ENCODE data around the gene TEX14.
"Not testable (repeated sequence)": the region's sequence is repeated elsewhere in the genome, so short reads cannot be mapped to it uniquely, and the experiment has no call there.

TEX14 gene

GRCh38 chr17:58691701-58692238, at the start of gene TEX14:
Gene TEX14, minus strand, starts transcription at chr17:58692045. Its CDS starts 40,044 bp downstream, at chr17:58652001.
- DNase-seq (ENCODE audit: low spot score) = no peak

DNA sequence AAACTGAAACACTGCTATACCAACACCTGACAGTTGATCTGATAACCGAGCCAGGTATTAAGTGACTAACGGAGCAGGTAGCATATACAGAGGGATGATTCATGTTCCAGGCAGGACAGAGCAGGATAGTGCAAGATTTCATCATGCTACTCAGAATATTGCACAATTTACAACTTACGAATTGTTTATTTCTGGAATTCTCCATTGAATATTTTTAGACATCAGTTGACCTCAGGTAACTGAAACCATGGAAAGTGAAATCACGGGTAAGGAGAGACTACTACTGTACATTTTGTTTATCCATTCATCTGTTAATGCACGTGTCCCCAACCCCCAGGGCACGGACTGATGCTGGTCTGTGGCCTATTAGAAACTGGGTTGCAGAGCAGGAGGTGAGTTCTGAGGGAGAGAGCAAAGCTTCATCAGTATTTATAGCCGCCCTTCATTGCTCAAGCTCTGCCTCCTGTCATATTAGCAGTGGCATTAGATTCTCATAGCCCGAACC, 49.3 kb upstream of the TEX14 start:
- no peak for DNase-seq (ENCODE audit: low spot score)

DNA sequence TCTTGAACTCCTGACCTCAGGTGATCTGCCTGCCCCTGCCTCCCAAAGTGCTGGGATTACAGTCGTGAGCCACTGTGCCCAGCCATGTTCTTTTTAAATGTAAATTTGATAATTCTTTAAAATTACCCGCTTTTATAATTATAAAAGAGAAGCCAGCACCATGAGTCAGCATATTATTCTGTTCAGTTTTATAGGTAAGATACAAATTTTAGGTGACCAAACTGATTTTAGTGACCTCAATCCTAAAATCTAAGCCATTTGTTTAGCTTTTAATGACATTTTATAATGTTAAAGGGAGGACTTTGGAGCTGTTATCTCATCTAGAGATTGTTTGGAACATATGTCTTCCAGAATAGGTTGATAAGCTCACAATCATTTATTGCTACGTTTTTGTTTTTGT, 43.0 kb upstream of the TEX14 start:
- DNase-seq (ENCODE audit: low spot score) = no peak

- DNase-seq (ENCODE audit: low spot score) = no peak
These were observed 42.2 kb upstream of the TEX14 start for GRCh38 chr17:58734040-58734439.

GRCh38 chr17:58730937-58731336, 39.1 kb upstream of the TEX14 start:
- no peak for DNase-seq (ENCODE audit: low spot score)

DNA sequence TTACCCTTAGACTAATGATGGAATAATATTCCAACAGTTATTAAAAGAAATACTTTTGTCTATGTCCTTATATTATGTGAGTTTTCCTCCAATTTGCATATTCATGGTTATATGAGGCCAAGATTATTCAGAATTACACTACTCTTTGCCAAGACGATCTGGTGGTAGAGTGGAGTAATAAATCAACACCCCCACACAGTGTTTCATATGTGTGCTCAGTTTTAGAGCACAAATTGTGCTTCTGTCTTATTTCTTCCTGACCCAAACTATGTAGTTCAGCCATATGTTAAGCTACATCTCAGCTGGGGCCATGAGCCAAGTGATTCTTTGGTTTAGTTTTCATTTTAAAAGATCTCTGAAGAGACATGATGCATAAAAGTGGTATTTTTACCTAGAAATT, 37.0 kb upstream of the TEX14 start:
- DNase-seq (ENCODE audit: low spot score) = peak; percentile 34

DNA sequence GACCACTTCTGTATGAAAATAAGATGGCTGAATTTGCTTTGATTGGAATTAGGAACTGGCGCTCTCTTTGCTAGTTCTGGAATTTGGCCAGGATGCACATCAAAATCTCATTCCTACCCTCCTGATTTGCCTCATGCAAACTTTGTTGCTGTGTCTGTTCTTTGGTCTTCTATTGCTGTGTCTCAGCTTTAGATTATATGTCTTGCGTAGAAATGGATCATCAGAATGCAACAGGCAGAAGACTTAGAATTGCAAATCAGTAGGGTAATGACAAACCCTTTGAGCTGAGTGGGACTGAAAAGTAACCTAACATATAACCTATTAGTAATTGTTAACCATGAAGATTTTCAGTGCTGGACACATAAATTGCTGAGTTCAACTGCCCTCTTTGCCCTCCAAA, 30.9 kb upstream of the TEX14 start:
- DNase-seq (ENCODE audit: low spot score) = no peak

GRCh38 chr17:58722274-58722673, 30.4 kb upstream of the TEX14 start:
- DNase-seq (ENCODE audit: low spot score) = no peak

DNA sequence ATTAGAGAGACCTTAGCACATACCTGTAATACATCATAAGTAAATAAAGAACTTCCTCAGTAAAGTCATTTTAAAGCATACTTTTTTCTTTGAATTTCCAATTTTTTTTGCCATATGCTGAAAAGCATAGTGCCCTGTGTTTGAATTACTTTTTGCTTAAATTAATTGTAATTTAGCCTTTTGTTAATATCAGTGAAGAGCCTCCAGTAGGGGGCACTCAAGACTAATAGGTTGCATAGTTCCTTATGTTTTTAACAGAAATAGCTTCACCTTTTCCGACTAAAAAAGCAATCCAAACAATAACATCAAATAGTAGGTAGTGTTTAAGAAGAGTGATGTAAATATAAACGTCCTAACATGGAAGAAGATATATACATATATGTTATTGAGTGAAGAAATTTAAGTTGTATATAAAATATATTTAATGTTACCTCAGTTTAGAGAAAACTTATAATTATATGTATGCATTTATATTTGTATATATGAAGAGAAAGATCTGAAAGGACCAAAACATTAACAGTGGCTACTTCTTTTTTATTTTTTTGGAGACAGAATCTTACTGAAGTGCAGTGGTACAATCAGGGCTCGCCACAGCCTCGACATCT, 19.2 kb upstream of the TEX14 start:
- peak; percentile 22 for DNase-seq (ENCODE audit: low spot score)

- no peak for DNase-seq (ENCODE audit: low spot score)
These were observed 14.7 kb upstream of the TEX14 start for GRCh38 chr17:58706351-58707140.

- DNase-seq (ENCODE audit: low spot score) = no peak
These were observed 12.1 kb upstream of the TEX14 start for GRCh38 chr17:58703916-58704286.

DNA sequence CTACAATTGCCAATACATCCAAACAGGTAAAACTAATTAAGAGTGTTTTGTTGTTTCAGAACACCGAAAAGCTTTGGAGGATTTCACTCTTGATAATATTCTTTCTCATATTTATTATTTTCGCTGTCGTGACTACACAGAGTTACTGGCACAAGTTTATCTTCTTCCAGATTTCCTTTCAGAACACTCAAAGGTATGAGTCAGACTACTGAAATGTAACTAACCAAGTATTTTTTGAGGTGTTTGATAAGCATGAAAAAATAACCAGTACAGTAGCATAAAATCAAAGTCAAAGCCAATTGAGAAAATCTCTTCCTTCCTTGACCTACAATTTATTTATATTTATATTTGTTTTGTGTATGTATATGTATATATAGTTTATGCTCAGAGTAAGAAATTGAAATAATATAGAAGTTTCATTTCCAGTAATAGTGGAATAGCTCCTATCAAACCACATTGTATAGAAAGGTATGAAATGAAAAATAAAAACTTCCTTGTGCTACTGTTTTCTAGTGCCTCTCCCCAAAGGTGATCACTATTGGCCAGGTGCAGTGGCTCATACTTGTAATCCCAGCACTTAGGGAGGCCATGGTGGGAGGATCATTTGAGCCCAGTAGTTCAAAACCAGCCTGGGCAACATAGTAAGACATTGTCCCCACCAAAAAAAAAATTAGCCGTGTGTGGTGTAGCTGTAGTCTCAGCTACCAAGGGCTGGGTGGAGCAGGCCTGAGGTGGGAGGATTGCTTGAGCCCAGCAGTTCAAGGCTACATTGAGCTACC, 11.5 kb upstream of the TEX14 start:
- no peak for DNase-seq (ENCODE audit: low spot score)

- no peak for DNase-seq (ENCODE audit: low spot score)
These were observed 10.9 kb upstream of the TEX14 start for GRCh38 chr17:58702708-58703107.

GRCh38 chr17:58702045-58702476, 10.2 kb upstream of the TEX14 start:
- DNase-seq (ENCODE audit: low spot score) = no peak

- no peak for DNase-seq (ENCODE audit: low spot score)
These were observed 7.9 kb upstream of the TEX14 start for GRCh38 chr17:58699771-58700170.

DNA sequence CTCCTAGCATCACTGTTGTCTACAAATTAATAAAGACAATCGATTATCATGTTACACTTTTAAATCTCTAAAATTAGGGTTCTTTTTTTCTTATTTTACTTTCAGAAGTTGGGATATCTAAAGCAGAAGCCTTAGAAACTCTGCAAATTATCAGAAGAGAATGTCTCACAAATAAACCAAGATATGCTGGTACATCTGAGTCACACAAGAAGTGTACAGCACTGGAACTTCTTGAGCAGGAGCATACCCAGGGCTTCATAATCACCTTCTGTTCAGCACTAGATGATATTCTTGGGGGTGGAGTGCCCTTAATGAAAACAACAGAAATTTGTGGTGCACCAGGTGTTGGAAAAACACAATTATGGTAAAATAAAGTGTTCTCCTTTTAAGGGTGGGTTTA, 3.0 kb upstream of the TEX14 start:
- peak; percentile 3 for DNase-seq (ENCODE audit: low spot score)

DNA sequence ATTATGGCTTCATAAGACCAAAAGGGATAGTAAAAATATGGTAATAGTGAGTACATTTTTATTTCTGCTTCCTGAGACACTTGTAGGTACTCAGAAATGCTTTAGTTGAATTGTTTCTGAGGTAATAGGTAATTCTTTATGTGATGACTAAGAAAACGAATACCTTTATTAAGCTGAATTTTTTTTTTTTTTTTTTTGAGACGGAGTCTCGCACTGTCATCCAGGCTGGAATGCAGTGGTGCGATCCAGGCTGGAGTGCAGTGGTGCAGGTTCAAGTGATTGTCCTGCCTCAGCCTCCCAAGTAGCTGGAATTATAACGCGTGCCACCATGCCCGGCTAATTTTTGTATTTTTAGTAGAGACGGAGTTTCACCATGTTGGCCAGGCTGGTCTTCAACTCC, 2.5 kb upstream of the TEX14 start:
- no peak for DNase-seq (ENCODE audit: low spot score)

- DNase-seq (ENCODE audit: low spot score) = no peak
These were observed 1.9 kb upstream of the TEX14 start for GRCh38 chr17:58693751-58694150.

DNA sequence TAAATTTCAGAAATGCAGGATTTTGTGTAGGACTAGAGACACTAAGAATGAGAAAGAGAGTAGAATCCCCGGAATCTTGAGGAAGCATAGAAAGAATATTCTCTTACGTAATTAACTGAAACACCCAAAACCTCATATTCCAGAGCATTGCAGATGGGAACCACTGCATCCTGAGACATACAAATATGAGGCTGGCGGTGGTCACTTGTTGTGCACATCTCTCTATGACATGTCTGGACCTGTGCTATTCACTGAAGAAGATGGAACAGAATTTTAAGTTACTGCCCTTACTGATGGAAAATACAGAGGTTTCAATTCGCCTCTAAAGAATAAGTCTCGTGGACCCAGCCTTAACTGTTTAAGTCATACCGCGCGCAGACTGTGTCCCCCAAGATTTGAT, 1.4 kb upstream of the TEX14 start:
- no peak for DNase-seq (ENCODE audit: low spot score)

DNA sequence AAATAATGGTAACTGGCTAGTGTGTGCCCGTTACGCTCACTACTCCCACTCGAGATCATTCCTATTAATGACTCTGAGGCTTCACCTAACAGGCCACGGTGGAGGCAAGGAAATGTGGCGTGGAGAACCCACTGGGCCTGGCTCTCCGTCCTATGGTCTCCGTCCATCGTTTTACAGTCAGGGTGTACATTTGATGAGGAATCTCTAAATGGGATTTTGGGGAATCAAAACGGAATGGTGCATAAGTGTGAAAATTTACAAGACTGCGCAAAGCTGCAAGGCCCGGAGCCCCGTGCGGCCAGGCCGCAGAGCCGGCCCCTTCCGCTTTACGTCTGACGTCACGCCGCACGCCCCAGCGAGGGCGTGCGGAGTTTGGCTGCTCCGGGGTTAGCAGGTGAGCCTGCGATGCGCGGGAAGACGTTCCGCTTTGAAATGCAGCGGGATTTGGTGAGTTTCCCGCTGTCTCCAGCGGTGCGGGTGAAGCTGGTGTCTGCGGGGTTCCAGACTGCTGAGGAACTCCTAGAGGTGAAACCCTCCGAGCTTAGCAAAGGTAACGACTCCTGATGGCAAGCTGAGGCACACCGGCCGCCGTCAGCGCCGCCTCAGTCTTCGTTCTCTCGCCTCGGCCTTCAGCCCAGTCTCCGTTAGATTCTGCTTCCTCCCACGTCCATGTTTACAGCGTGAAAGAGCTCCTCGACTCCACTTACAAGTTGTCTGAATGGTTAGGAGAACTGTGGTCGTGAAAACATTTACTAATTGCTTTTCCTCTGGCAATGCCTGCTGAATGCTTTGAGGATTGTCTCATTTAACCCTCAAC, 602 bp upstream of the TEX14 start, which contains the start of gene RAD51C:
Gene RAD51C, plus strand, starts transcription at position 364 of the 817 bp plus-strand sequence. Its CDS starts 42 bp downstream, at position 406.
- DNase-seq (ENCODE audit: low spot score) = peak; percentile 85

- not testable (repeated sequence) for DNase-seq (ENCODE audit: low spot score)
These were observed 1.8 kb downstream of the TEX14 start for GRCh38 chr17:58690033-58690432.
